Small intestine (tissue), 7 donors: ENCODE measurements around the gene SPRED2. TPM values are rescaled to one million over a fixed set of nuclear protein-coding genes. Genes with fewer than 3 reads are reported as not detected.
A peak's percentile ranks its signal among the peaks of the same experiment; 100 is the strongest.

ENCODE experiments used
- DNase-seq, 2 donors: peaks; one replicate each; pipeline versions ENCODE4 v3.0.0 to v3.0.0-alpha.2; 2013
- FAIRE-seq: peaks from 2 replicates; lab custom pipeline; 2012; peaks lifted over from hg19 to GRCh38; lab: Jason Lieb, UNC
- H3K27ac ChIP-seq, 3 donors: one replicate each; pipeline ENCODE4 v1.5.1; 2013; ENCODE audit warnings: low read length in 2 of 3, mild to moderate bottlenecking in 2 of 3, control low read depth in 1 of 3, inconsistent platforms in 1 of 3, low read depth in 1 of 3, moderate library complexity in 1 of 3
- H3K27me3 ChIP-seq, 3 donors: one replicate each; pipeline ENCODE4 v1.6.1; 2013; ENCODE audit warnings: low read length in 3 of 3, inconsistent platforms in 1 of 3; ENCODE audit not compliant: control insufficient read depth in 3 of 3, insufficient read depth in 3 of 3
- H3K36me3 ChIP-seq, 3 donors: one replicate each; pipeline ENCODE4 v1.6.1; 2013; ENCODE audit warnings: low read length in 3 of 3, inconsistent platforms in 1 of 3, low read depth in 1 of 3, mild to moderate bottlenecking in 1 of 3, moderate library complexity in 1 of 3; ENCODE audit not compliant: control insufficient read depth in 3 of 3, insufficient read depth in 2 of 3
- H3K4me1 ChIP-seq, 3 donors: one replicate each; pipeline ENCODE4 v1.6.1; 2013; ENCODE audit warnings: low read length in 2 of 3, inconsistent platforms in 1 of 3, low read depth in 1 of 3, mild to moderate bottlenecking in 1 of 3, moderate library complexity in 1 of 3; ENCODE audit not compliant: control insufficient read depth in 3 of 3, insufficient read depth in 2 of 3
- H3K4me3 ChIP-seq, 3 donors: one replicate each; pipeline ENCODE4 v1.5.1; 2013; ENCODE audit warnings: low read length in 3 of 3, control low read depth in 1 of 3, inconsistent platforms in 1 of 3, low read depth in 1 of 3, mild to moderate bottlenecking in 1 of 3, moderate library complexity in 1 of 3
- H3K9me3 ChIP-seq, 2 donors: one replicate each; pipeline ENCODE4 v1.6.1; 2013; ENCODE audit warnings: low read depth in 1 of 2, low read length in 1 of 2; ENCODE audit not compliant: control insufficient read depth in 2 of 2, insufficient read depth in 1 of 2
- WGBS, 3 donors: extraction: QIAGEN DNeasy Blood & Tissue Kit; methylation state at CpG; one replicate each; pipeline ENCODE4 v1.1.7; 2013; 5-methylcytosine and 5-hydroxymethylcytosine counted together
- polyA plus RNA-seq, 4 donors: library from polyadenylated mRNA; stranded (reverse) in 3 of 4; unstranded in 1 of 4; fragments of 200-250 nt in 3 of 4; fragments of 120-200 nt in 1 of 4; gene quantifications; one replicate each; pipeline versions ENCODE4 v1.2.1 to v1.2.3, GENCODE V29; 2013
- donor health status: healthy with polysubstance abuse.
- donor health status: control.
- donor health status: control.
- donor health status: Bipolar disorder and iron deficiency.
- donor health status: healthy.

The SPRED2 gene
- polyA plus RNA-seq, 4 donors = 10.7 to 26.3 (median 19.1) TPM

DNA sequence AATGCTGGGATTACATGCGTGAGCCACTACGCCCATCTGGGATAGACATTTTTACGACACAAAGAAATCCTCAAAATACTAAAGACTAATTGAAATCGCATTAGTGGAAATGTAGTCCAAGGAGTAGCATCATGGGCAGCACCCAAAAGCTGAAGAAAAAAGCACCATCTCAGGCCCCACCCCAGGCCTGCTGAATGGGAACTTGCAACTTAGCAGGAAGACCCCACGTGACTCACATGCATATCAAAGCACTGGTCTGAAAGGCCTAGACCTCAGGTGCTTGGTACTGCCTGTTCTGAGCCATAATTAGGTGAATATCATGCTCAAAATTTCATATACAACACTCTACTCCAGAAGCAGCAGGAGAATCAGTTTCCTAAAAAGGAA lies 28.9 kb downstream of the SPRED2 start:
- H3K27me3 ChIP-seq = no peaks in the 10 kb centered on the region
- peaks cover 7 to 10% (median 8%) of the 10 kb centered on the region in 3 donors for H3K4me1 ChIP-seq
- no peak for FAIRE-seq
- H3K27ac ChIP-seq = no peak overlapping the region
- 86 to 88% (median 88%) methylated on average over 5 of the region's 5 CpGs for WGBS, 3 donors
- DNase-seq = no peak
- no peaks in the 10 kb centered on the region for H3K36me3 ChIP-seq
- H3K9me3 ChIP-seq = no peaks in the 10 kb centered on the region
- no peak overlapping the region for H3K4me3 ChIP-seq

DNA sequence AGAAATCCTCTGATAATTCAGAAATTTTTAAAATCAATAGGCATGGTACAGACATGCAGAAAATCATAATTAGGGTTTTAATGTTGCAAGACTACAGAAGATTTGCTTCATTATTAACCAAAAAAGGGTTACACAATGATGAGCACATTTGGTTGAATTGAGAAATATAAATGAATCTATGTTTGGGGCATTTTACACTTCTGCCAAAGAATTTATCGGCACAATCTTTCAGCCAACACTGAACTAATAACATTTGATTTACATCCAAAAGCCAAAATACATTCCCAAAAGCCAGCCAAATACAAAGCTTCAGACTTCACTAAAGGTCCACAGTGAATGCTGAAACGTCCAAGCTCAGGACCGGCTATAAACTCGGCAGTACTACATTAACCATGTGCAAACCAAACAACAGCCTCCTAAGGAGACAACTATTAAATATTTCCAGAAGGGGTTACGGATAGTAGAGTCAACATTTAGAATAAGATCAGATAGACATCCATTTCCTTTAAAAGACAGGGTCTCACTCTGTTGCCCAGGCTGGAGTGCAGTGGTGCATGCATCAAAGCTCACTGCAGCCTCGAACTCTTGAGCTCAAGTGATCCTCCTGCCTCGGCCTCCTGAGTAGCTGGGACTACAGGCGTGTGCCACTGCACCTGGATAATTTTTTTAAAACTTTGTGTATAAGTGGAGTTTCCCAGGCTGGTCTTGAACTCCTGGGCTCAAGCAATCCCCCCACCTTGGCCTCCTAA lies 29.4 kb downstream of the SPRED2 start:
- WGBS, 3 donors = 74 to 87% (median 80%) methylated on average over 8 of the region's 8 CpGs
- Histone ChIP-seq H3K4me1 (peaks cover 7 to 10% (median 8%) of the 10 kb centered on the region in 3 donors), H3K4me3 (no peak overlapping the region), H3K27ac (no peak overlapping the region), H3K9me3 (no peaks in the 10 kb centered on the region), H3K36me3 (no peaks in the 10 kb centered on the region), H3K27me3 (no peaks in the 10 kb centered on the region)
- DNase-seq = no peak
- FAIRE-seq = no peak

DNA sequence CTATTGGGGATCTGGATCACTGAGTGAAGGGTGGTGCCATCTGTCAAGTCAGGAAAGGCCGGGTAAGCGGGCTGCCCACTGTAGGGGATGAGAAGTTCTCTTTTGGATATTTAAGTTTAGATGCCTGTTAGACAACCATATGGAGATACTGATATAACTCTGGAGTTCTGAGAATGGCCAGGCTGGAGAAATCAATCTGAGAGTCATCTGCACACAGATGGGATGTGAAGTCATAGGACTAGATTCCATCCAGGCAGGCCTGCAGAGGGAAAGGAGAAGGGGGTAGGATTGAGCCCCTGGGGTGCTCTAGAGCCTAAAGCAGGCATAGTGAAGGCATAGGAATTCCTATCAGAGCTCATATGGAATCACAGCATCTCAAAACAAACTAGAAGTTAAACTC lies 30.1 kb downstream of the SPRED2 start:
- WGBS, 3 donors = 91 to 94% (median 92%) methylated on average over 2 of the region's 2 CpGs
- Histone ChIP-seq H3K27ac (no peak overlapping the region), H3K36me3 (no peaks in the 10 kb centered on the region), H3K9me3 (no peaks in the 10 kb centered on the region), H3K4me3 (no peak overlapping the region), H3K27me3 (no peaks in the 10 kb centered on the region), H3K4me1 (peaks cover 1 to 10% (median 4%) of the 10 kb centered on the region in 3 donors)
- DNase-seq = no peak
- FAIRE-seq = no peak

DNA sequence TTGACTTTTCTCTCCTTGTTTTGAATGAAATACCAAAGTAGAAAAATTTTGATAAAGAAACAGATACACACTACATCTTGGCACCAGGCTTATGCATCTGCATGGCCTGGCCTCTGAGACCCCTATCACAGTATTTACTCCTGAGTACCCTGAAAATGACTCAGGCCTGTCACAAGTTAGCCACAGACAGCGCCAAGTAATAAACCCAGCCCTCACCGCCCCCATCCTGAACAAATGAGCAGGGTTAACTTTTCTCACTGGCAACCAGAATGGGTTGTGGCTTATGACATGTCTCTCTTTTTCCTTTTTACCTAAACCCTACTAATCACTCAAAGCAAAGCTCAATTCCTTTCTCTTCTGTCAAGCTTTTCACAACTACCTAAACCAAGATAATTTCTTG lies 35.3 kb downstream of the SPRED2 start:
- Histone ChIP-seq H3K4me3 (no peak overlapping the region), H3K9me3 (no peaks in the 10 kb centered on the region), H3K4me1 (peaks cover 5 to 13% (median 12%) of the 10 kb centered on the region in 3 donors), H3K27me3 (no peaks in the 10 kb centered on the region), H3K27ac (peak overlapping the region in 1 of 3 donors; percentile 39), H3K36me3 (peaks cover 0 to 2% (median 0%) of the 10 kb centered on the region in 3 donors)
- WGBS, 3 donors = 54 to 91% (median 82%) methylated on average over 2 of the region's 2 CpGs
- no peak for FAIRE-seq
- no peak for DNase-seq

DNA sequence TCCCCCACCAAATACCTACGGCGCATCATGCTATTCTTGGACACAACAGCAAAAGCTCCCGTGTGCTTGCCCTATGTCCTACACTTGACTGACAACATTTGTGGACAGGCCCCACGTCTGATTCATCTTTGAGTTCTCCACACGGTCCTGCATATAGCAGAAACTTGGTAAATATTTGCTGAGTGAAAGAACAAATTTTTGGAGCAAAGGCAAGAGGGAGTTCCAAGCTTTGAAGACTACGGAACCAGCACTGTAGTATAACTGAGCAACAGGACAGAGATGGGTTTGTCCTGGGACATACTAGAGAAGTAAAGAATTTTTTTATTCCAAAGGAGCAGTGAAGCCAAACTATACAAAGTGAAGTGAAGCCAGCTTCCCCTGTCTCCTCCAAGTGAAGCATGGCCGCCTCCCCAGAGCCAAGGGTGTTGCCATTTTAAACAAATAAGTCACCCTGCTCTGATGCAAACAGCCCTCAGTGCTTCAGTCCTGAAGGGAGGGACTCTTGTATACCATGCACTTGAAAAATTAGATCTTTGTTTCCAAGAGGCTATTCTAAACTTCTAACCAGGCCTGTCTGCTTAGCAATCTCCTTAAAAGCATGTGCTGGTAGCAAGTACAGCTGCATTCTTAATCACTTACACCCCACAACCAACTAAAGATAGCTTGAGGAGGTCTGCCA lies 35.9 kb downstream of the SPRED2 start:
- WGBS, 3 donors = 58 to 67% (median 64%) methylated on average over 7 of the region's 7 CpGs
- FAIRE-seq (no peak), DNase-seq (no peak)

GRCh38 chr2:65395621-65396347 lies 36.6 kb downstream of the SPRED2 start:
- DNase-seq = no peak
- FAIRE-seq = no peak

More for the DNA sequence above, 35.9 kb downstream of the SPRED2 start:
- Histone ChIP-seq H3K4me3 (no peak overlapping the region), H3K36me3 (peaks cover 0 to 2% (median 0%) of the 10 kb centered on the region in 3 donors), H3K4me1 (peaks cover 5 to 13% (median 12%) of the 10 kb centered on the region in 3 donors), H3K27ac (peak overlapping the region; percentile 14 to 17 (median 16)), H3K9me3 (no peaks in the 10 kb centered on the region), H3K27me3 (no peaks in the 10 kb centered on the region)

GRCh38 chr2:65393743-65394422 lies 38.5 kb downstream of the SPRED2 start:
- Histone ChIP-seq H3K27me3 (no peaks in the 10 kb centered on the region), H3K4me1 (peaks cover 5 to 17% (median 13%) of the 10 kb centered on the region in 3 donors), H3K27ac (no peak overlapping the region), H3K36me3 (peaks cover 0 to 6% (median 0%) of the 10 kb centered on the region in 3 donors), H3K9me3 (no peaks in the 10 kb centered on the region), H3K4me3 (no peak overlapping the region)
- no peak for FAIRE-seq
- DNase-seq = no peak
- WGBS, 3 donors = 79 to 89% (median 80%) methylated on average over 3 of the region's 3 CpGs

More at GRCh38 chr2:65395621-65396347, 36.6 kb downstream of the SPRED2 start:
- Histone ChIP-seq H3K36me3 (peaks cover 0 to 2% (median 0%) of the 10 kb centered on the region in 3 donors), H3K27me3 (no peaks in the 10 kb centered on the region), H3K27ac (peak overlapping the region in 2 of 3 donors; percentile 14 to 16), H3K9me3 (no peaks in the 10 kb centered on the region), H3K4me1 (peaks cover 5 to 13% (median 12%) of the 10 kb centered on the region in 3 donors), H3K4me3 (no peak overlapping the region)
- WGBS, 3 donors = 82 to 89% (median 86%) methylated on average over 5 of the region's 5 CpGs
